HepG2 (cell line): ENCODE results near the gene FAM3B.

ENCODE experiments used
- CHD2 ChIP-seq: IDR thresholded peaks from 2 replicates; pipeline ENCODE4 v1.6.1; 2011; ENCODE audit warnings: low read depth, low read length, improper control_type of control experiment
- DPF2 ChIP-seq: sonication (generic); formaldehyde crosslinking; IDR thresholded peaks from 2 replicates; pipeline ENCODE4 v1.4.0; 2020; ENCODE audit warnings: mild to moderate bottlenecking, low read depth, missing genetic modification reagents, borderline replicate concordance
- EZH2 ChIP-seq: conservative IDR thresholded peaks from 2 replicates; pipeline ENCODE4 v1.6.1; 2012; ENCODE audit warnings: mild to moderate bottlenecking, low read depth, low read length, moderate library complexity
- FOXM1 ChIP-seq: sonication (generic); formaldehyde crosslinking; IDR thresholded peaks from 2 replicates; pipeline ENCODE4 v1.5.0; 2020; ENCODE audit warnings: missing genetic modification reagents
- KMT2A ChIP-seq: sonication (generic); formaldehyde crosslinking; IDR thresholded peaks from 2 replicates; pipeline ENCODE4 v1.4.0; 2020; ENCODE audit warnings: missing genetic modification reagents
- MAFK ChIP-seq, 2 experiments: IDR thresholded peaks in 1 of 2; conservative IDR thresholded peaks in 1 of 2; 2 replicates each; pipeline ENCODE4 v1.6.1; 2011; ENCODE audit warnings: improper control_type of control experiment in 2 of 2, low read length in 2 of 2
- POLR2A ChIP-seq, 2 experiments: IDR thresholded peaks; 2 replicates each; pipeline ENCODE4 v1.6.1; 2011; ENCODE audit warnings: low read depth in 2 of 2, low read length in 2 of 2, mild to moderate bottlenecking in 1 of 2, moderate library complexity in 1 of 2; ENCODE audit not compliant: insufficient read depth in 1 of 2
- POLR2AphosphoS2 ChIP-seq: IDR thresholded peaks from 2 replicates; pipeline ENCODE4 v1.6.1; 2011; ENCODE audit warnings: low read depth, low read length, improper control_type of control experiment
- PRDM15 ChIP-seq: sonication (generic); formaldehyde crosslinking; IDR thresholded peaks from 2 replicates; pipeline ENCODE4 v1.4.0; 2020; ENCODE audit warnings: missing genetic modification reagents
- RAD21 ChIP-seq: fragments of 450-650 bp; formaldehyde crosslinking; IDR thresholded peaks from 2 replicates; pipeline ENCODE4 v1.5.0; 2020; ENCODE audit warnings: mild to moderate bottlenecking
- TCF7 ChIP-seq: sonication (generic); IDR thresholded peaks from 2 replicates; pipeline ENCODE4 v1.6.1; 2016; ENCODE audit warnings: antibody characterized with exemption, low read depth
- ZNF24 ChIP-seq: fragments of 450-650 bp; IDR thresholded peaks from 2 replicates; pipeline ENCODE4 v1.6.1; 2017; ENCODE audit warnings: antibody characterized with exemption, mild to moderate bottlenecking
- TF ChIP-seq, protein P1 (sequence below): sonication (generic); formaldehyde crosslinking; IDR thresholded peaks from 2 replicates; pipeline ENCODE4 v1.5.0; 2020; ENCODE audit warnings: mild to moderate bottlenecking, missing genetic modification reagents, moderate library complexity

GRCh38 chr21:41402231-41402630 lies 85.6 kb downstream of the FAM3B start:
- TF ChIP-seq KMT2A (no peak), POLR2AphosphoS2 (no peak), DPF2 (CRISPR knock-in tag) (no peak), EZH2 (no peak), RAD21 (CRISPR knock-in tag) (no peak), ZNF24 (no peak), MAFK (conservative IDR thresholded peaks at IDR 0.05 in 1 of 2, IDR thresholded peaks at IDR 0.05 in 1 of 2; ENCODE audit: low read length in 2 of 2) (no peak), TCF7 (no peak), POLR2A (IDR thresholded peaks at IDR 0.05; ENCODE audit: insufficient read depth in 1 of 2, low read depth in 2 of 2, low read length in 2 of 2) (no peak), PRDM15 (no peak), FOXM1 (CRISPR knock-in tag) (no peak), CHD2 (no peak)
- TF ChIP-seq, protein P1, sequence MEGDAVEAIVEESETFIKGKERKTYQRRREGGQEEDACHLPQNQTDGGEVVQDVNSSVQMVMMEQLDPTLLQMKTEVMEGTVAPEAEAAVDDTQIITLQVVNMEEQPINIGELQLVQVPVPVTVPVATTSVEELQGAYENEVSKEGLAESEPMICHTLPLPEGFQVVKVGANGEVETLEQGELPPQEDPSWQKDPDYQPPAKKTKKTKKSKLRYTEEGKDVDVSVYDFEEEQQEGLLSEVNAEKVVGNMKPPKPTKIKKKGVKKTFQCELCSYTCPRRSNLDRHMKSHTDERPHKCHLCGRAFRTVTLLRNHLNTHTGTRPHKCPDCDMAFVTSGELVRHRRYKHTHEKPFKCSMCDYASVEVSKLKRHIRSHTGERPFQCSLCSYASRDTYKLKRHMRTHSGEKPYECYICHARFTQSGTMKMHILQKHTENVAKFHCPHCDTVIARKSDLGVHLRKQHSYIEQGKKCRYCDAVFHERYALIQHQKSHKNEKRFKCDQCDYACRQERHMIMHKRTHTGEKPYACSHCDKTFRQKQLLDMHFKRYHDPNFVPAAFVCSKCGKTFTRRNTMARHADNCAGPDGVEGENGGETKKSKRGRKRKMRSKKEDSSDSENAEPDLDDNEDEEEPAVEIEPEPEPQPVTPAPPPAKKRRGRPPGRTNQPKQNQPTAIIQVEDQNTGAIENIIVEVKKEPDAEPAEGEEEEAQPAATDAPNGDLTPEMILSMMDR: no peak
